Fibroblast of lung (primary cell): ENCODE data around the gene FAM83E. TPM values are rescaled to one million over a fixed set of nuclear protein-coding genes. Genes with fewer than 3 reads are reported as not detected.
A peak's percentile ranks its signal among the peaks of the same experiment; 100 is the strongest.
"Not testable (repeated sequence)": the region's sequence is repeated elsewhere in the genome, so short reads cannot be mapped to it uniquely, and the experiment has no call there.

Experiments used
- DNase-seq, 2 donors: peaks; one replicate each; pipeline versions ENCODE4 v3.0.0 to v3.0.0-alpha.2; 2010; ENCODE audit warnings: low read depth in 2 of 2
- H2AFZ ChIP-seq: 2 replicates; pipeline ENCODE4 v1.5.1; 2012; ENCODE audit warnings: low read length, control low read depth, inconsistent platforms
- H3K27ac ChIP-seq: 2 replicates; pipeline ENCODE4 v1.5.1; 2011; ENCODE audit warnings: low read length, control low read depth; ENCODE audit not compliant: insufficient read depth
- H3K27me3 ChIP-seq: 2 replicates; pipeline ENCODE4 v1.5.1; 2011; ENCODE audit warnings: mild to moderate bottlenecking, low read length; ENCODE audit not compliant: control insufficient read depth, insufficient read depth
- H3K36me3 ChIP-seq: 2 replicates; pipeline ENCODE4 v1.5.1; 2011; ENCODE audit warnings: low read length; ENCODE audit not compliant: control insufficient read depth, insufficient read depth
- H3K4me1 ChIP-seq: 2 replicates; pipeline ENCODE4 v1.5.1; 2011; ENCODE audit warnings: low read length; ENCODE audit not compliant: control insufficient read depth, insufficient read depth; ENCODE audit errors: extremely low read depth
- H3K4me2 ChIP-seq: 2 replicates; pipeline ENCODE4 v1.5.1; 2011; ENCODE audit warnings: low read length, control low read depth; ENCODE audit not compliant: insufficient read depth; ENCODE audit errors: extremely low read depth
- H3K4me3 ChIP-seq, 4 experiments: fragments of 200-600 bp in 1 of 4; sonication (generic) in 1 of 4; replicated peaks in 1 of 4; 2 replicates each; pipeline ENCODE4 v1.5.1; 2011 to 2016; ENCODE audit warnings: low read length in 4 of 4, low read depth in 3 of 4, mild to moderate bottlenecking in 3 of 4, control low read depth in 2 of 4, inconsistent platforms in 1 of 4, mixed read lengths in 1 of 4; ENCODE audit not compliant: insufficient read depth in 1 of 4; ENCODE audit errors: control extremely low read depth in 1 of 4
- H3K79me2 ChIP-seq: 2 replicates; pipeline ENCODE4 v1.5.1; 2012; ENCODE audit warnings: mild to moderate bottlenecking, low read length, inconsistent platforms; ENCODE audit not compliant: control insufficient read depth, insufficient read depth
- H3K9ac ChIP-seq: 2 replicates; pipeline ENCODE4 v1.5.1; 2011; ENCODE audit warnings: mild to moderate bottlenecking, low read length, control low read depth; ENCODE audit not compliant: insufficient read depth
- H3K9me3 ChIP-seq: 2 replicates; pipeline ENCODE4 v1.5.1; 2012; ENCODE audit warnings: low read depth, low read length; ENCODE audit not compliant: control insufficient read depth, insufficient read depth
- H4K20me1 ChIP-seq: 2 replicates; pipeline ENCODE4 v1.5.1; 2011; ENCODE audit warnings: low read length; ENCODE audit not compliant: control insufficient read depth, insufficient read depth; ENCODE audit errors: extremely low read depth
- CTCF ChIP-seq, 2 donors: IDR thresholded peaks in 1 of 2; conservative IDR thresholded peaks in 1 of 2; 1 replicate in 1 of 2; 2 replicates in 1 of 2; pipeline ENCODE4 v1.5.1; 2011 to 2012; ENCODE audit warnings: low read length in 2 of 2, control low read depth in 1 of 2, inconsistent platforms in 1 of 2, low read depth in 1 of 2, mild to moderate bottlenecking in 1 of 2
- EZH2 ChIP-seq: IDR thresholded peaks from 2 replicates; pipeline ENCODE4 v1.5.1; 2012; ENCODE audit warnings: low read length, control low read depth, mild to moderate bottlenecking; ENCODE audit errors: missing control alignments
- polyA plus RNA-seq, 2 donors: library from polyadenylated mRNA; depleted of rRNA in 1 of 2; stranded (reverse) in 1 of 2; unstranded in 1 of 2; fragments of >200 nt; gene quantifications; 2 replicates each; pipeline ENCODE4 v1.2.1, GENCODE V29; 2011 to 2012; ENCODE audit warnings: missing spikeins in 1 of 2
- total RNA-seq: library from RNA; depleted of rRNA; stranded (reverse); fragments of >200 nt; gene quantifications from 2 replicates; pipeline ENCODE4 v1.2.1, GENCODE V29; 2014

Gene FAM83E
- total and polyA plus RNA-seq, 2 donors (not counting 1 experiment from before 2014, with no cell fraction given), result 0.50 TPM; not detected in 1

- Histone ChIP-seq H2AFZ (no peak overlapping the region), H3K27ac (no peak overlapping the region), H3K9ac (no peak overlapping the region), H3K36me3 (no peaks in the 10 kb centered on the region), H3K9me3 (no peaks in the 10 kb centered on the region), H4K20me1 (no peaks in the 10 kb centered on the region), H3K4me3 (no peak overlapping the region), H3K27me3 (no peaks in the 10 kb centered on the region), H3K4me1 (peaks cover 1% of the 10 kb centered on the region), H3K4me2 (no peak overlapping the region), H3K79me2 (no peaks in the 10 kb centered on the region)
- no peak for TF ChIP-seq EZH2
- no peak for TF ChIP-seq CTCF (conservative IDR thresholded peaks at IDR 0.05 in 1 of 2, IDR thresholded peaks at IDR 0.05 in 1 of 2; ENCODE audit: low read depth in 1 of 2, low read length in 2 of 2)
- DNase-seq, result peak in 1 of 2 donors; percentile 48
Observed at GRCh38 chr19:48578891-48579290, 36.0 kb downstream of the FAM83E start.

- H3K4me1 ChIP-seq, H3K9ac ChIP-seq, H4K20me1 ChIP-seq, H3K4me2 ChIP-seq, H3K27me3 ChIP-seq, H3K9me3 ChIP-seq, DNase-seq, H3K36me3 ChIP-seq, H3K4me3 ChIP-seq, H3K27ac ChIP-seq, H2AFZ ChIP-seq, H3K79me2 ChIP-seq: not testable (repeated sequence)
Observed at GRCh38 chr19:48577908-48578307, 37.0 kb downstream of the FAM83E start.

- Histone ChIP-seq H2AFZ (no peak overlapping the region), H3K36me3 (no peaks in the 10 kb centered on the region), H4K20me1 (no peaks in the 10 kb centered on the region), H3K27me3 (no peaks in the 10 kb centered on the region), H3K4me1 (no peaks in the 10 kb centered on the region), H3K9ac (no peak overlapping the region), H3K4me3 (no peak overlapping the region), H3K79me2 (no peaks in the 10 kb centered on the region), H3K4me2 (no peak overlapping the region), H3K27ac (no peak overlapping the region), H3K9me3 (no peaks in the 10 kb centered on the region)
- DNase-seq, result no peak
- TF ChIP-seq CTCF (conservative IDR thresholded peaks at IDR 0.05 in 1 of 2, IDR thresholded peaks at IDR 0.05 in 1 of 2; ENCODE audit: low read depth in 1 of 2, low read length in 2 of 2), result no peak
- TF ChIP-seq EZH2, result no peak
Observed at GRCh38 chr19:48575931-48576622, 38.8 kb downstream of the FAM83E start.
